ENCODE results near the gene ADARB2.

Gene ADARB2

GRCh38 chr10:1449021-1449420, 288.3 kb downstream of the ADARB2 start:
- no peak overlapping the region for H3K4me3 ChIP-seq (ENCODE audit: low read depth, low read length)
- no peak for TF ChIP-seq CTCF (IDR thresholded peaks at IDR 0.05; ENCODE audit: low read depth, low read length)

- H3K4me3 ChIP-seq (ENCODE audit: low read depth, low read length) = no peak overlapping the region
- TF ChIP-seq CTCF (IDR thresholded peaks at IDR 0.05; ENCODE audit: low read depth, low read length) = no peak
These were observed 288.9 kb downstream of the ADARB2 start for GRCh38 chr10:1448252-1448930.

GRCh38 chr10:1444826-1445225, 292.5 kb downstream of the ADARB2 start:
- no peak overlapping the region for H3K4me3 ChIP-seq (ENCODE audit: low read depth, low read length)
- TF ChIP-seq CTCF (IDR thresholded peaks at IDR 0.05; ENCODE audit: low read depth, low read length) = no peak

- H3K4me3 ChIP-seq (ENCODE audit: low read depth, low read length) = no peak overlapping the region
- no peak for TF ChIP-seq CTCF (IDR thresholded peaks at IDR 0.05; ENCODE audit: low read depth, low read length)
These were observed 296.4 kb downstream of the ADARB2 start for GRCh38 chr10:1440897-1441296.

GRCh38 chr10:1434912-1435692, 302.2 kb downstream of the ADARB2 start:
- H3K4me3 ChIP-seq (ENCODE audit: low read depth, low read length) = no peak overlapping the region
- no peak for TF ChIP-seq CTCF (IDR thresholded peaks at IDR 0.05; ENCODE audit: low read depth, low read length)

- no peak overlapping the region for H3K4me3 ChIP-seq (ENCODE audit: low read depth, low read length)
- no peak for TF ChIP-seq CTCF (IDR thresholded peaks at IDR 0.05; ENCODE audit: low read depth, low read length)
These were observed 303.1 kb downstream of the ADARB2 start for GRCh38 chr10:1434202-1434601.

GRCh38 chr10:1432161-1432560, 305.2 kb downstream of the ADARB2 start:
- TF ChIP-seq CTCF (IDR thresholded peaks at IDR 0.05; ENCODE audit: low read depth, low read length) = no peak

More at GRCh38 chr10:1432161-1432560, 305.2 kb downstream of the ADARB2 start:
- H3K4me3 ChIP-seq (ENCODE audit: low read depth, low read length) = no peak overlapping the region
